Colonic mucosa (tissue), 4 donors: ENCODE data around the gene NMBR. TPM values are rescaled to one million over a fixed set of nuclear protein-coding genes. Genes with fewer than 3 reads are reported as not detected.
"Not testable (repeated sequence)": the region's sequence is repeated elsewhere in the genome, so short reads cannot be mapped to it uniquely, and the experiment has no call there.

ENCODE experiments used
- DNase-seq: peaks from one replicate; pipeline ENCODE4 v3.0.0-alpha.2; 2020
- H3K27ac ChIP-seq: fragments of 200-600 bp; one replicate; pipeline ENCODE4 v1.8.0; 2021
- H3K27me3 ChIP-seq: fragments of 200-600 bp; one replicate; pipeline ENCODE4 v1.8.0; 2021
- H3K36me3 ChIP-seq: fragments of 200-600 bp; one replicate; pipeline ENCODE4 v1.8.0; 2021
- H3K4me1 ChIP-seq: fragments of 200-600 bp; one replicate; pipeline ENCODE4 v1.8.0; 2021; ENCODE audit warnings: mild to moderate bottlenecking
- H3K4me3 ChIP-seq: fragments of 200-600 bp; one replicate; pipeline ENCODE4 v1.8.0; 2021
- H3K9ac ChIP-seq, 2 donors: one replicate each; pipeline ENCODE4 v1.7.0; 2013; ENCODE audit warnings: control low read depth in 2 of 2, low read depth in 2 of 2, low read length in 2 of 2
- H3K9me3 ChIP-seq: fragments of 200-600 bp; one replicate; pipeline ENCODE4 v1.8.0; 2021
- intact Hi-C: fragments of 100-400 bp; cut with DNase I; formaldehyde crosslinking; loops from one replicate; pipeline ENCODE4 v1.14.1; 2022
- total RNA-seq, 2 donors: library from RNA; stranded (reverse); fragmentation: NEBNext Ultra II Directional in 1 of 2; extraction: Animal tissue kit (Norgen Biotek cat#: 25700) in 1 of 2; gene quantifications; one replicate each; pipeline ENCODE4 v1.2.1, GENCODE V29; 2021
- TF ChIP-seq, protein P1 (sequence below): fragments of 200-600 bp; IDR thresholded peaks from one replicate; pipeline ENCODE4 v1.8.0; 2022; ENCODE audit warnings: antibody characterized with exemption, mild to moderate bottlenecking
- donor health status: healthy.
- donor health status: DM: no; HTN: no; CAD: no.
- donor health status: DM: no; HTN: no; CAD: no.

NMBR gene
- total RNA-seq, 2 donors from 2014 or later: not detected

DNA sequence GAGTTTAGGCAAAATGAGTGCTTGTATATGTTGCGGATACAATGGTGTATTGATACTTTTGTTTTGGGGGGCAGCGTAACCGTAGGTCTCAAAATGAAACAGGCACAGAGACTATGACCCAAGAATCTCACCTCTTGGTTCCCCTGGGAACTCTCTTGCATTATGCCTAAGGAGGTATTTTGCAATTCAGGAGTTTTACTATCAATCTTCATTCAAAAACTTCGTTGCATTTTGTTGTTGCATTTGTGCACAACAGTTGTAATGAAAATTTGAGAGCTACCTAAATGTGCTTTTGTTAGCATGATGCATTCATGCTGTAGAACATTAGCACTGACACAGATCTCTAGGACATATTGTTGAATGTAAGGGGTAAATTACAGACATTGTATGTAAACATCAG lies 18.3 kb upstream of the NMBR start:
- Histone ChIP-seq H3K27me3 (no peaks in the 10 kb centered on the region), H3K4me3 (no peak overlapping the region), H3K4me1 (no peaks in the 10 kb centered on the region), H3K27ac (no peak overlapping the region), H3K9ac (no peak overlapping the region), H3K9me3 (no peaks in the 10 kb centered on the region), H3K36me3 (peaks cover 7% of the 10 kb centered on the region)
- TF ChIP-seq, protein P1, sequence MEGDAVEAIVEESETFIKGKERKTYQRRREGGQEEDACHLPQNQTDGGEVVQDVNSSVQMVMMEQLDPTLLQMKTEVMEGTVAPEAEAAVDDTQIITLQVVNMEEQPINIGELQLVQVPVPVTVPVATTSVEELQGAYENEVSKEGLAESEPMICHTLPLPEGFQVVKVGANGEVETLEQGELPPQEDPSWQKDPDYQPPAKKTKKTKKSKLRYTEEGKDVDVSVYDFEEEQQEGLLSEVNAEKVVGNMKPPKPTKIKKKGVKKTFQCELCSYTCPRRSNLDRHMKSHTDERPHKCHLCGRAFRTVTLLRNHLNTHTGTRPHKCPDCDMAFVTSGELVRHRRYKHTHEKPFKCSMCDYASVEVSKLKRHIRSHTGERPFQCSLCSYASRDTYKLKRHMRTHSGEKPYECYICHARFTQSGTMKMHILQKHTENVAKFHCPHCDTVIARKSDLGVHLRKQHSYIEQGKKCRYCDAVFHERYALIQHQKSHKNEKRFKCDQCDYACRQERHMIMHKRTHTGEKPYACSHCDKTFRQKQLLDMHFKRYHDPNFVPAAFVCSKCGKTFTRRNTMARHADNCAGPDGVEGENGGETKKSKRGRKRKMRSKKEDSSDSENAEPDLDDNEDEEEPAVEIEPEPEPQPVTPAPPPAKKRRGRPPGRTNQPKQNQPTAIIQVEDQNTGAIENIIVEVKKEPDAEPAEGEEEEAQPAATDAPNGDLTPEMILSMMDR: no peak
- intact Hi-C loops: no loop called here
- no peak for DNase-seq

DNA sequence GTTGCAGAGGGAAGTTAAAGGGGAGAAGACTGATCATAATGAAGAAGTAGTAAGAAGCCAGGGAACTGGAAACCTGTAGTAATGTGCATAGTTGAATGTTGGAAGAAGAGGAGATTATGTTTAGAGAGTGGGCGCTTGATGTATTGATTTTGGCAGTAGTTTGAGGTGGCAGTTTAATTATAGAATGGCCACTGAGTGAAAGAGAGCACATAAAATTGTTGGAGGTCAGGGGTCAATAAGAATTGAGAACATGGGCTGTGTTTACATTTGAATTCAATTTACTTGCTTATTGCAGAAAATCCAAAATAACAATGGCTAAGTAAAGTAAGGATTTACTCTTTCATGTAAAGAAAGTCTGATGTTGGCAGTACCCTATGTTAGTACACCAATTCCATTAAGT lies 15.9 kb upstream of the NMBR start:
- intact Hi-C loops: no loop called here

DNA sequence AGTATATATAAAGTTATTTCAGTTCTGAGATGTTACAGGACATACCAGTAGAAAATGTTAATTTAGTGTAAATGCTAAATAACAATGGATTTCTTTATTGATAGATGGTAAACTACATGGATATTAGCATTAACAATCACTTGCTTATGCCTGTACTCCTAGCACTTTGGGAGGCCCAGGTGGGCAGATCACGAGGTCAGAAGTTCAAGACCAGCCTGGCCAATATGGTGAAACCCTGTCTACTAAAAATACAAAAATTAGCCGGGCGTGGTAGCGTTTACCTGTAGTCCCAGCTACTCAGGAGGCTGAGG lies 9.8 kb upstream of the NMBR start:
- not testable (repeated sequence) for H3K4me3 ChIP-seq, H3K27ac ChIP-seq, H3K9me3 ChIP-seq, H3K36me3 ChIP-seq, H3K9ac ChIP-seq, DNase-seq, H3K4me1 ChIP-seq, H3K27me3 ChIP-seq
- intact Hi-C loops: loop anchor here (5.0 kb wide), 1 partner anchor 51 kb away; no protein-coding TSS in a partner anchor

More for the DNA sequence above, 15.9 kb upstream of the NMBR start:
- Histone ChIP-seq H3K4me3 (no peak overlapping the region), H3K27me3 (no peaks in the 10 kb centered on the region), H3K36me3 (peaks cover 7% of the 10 kb centered on the region), H3K27ac (no peak overlapping the region), H3K9me3 (no peaks in the 10 kb centered on the region), H3K9ac (no peak overlapping the region), H3K4me1 (no peaks in the 10 kb centered on the region)
- DNase-seq: no peak
- TF ChIP-seq, protein P1: no peak

DNA sequence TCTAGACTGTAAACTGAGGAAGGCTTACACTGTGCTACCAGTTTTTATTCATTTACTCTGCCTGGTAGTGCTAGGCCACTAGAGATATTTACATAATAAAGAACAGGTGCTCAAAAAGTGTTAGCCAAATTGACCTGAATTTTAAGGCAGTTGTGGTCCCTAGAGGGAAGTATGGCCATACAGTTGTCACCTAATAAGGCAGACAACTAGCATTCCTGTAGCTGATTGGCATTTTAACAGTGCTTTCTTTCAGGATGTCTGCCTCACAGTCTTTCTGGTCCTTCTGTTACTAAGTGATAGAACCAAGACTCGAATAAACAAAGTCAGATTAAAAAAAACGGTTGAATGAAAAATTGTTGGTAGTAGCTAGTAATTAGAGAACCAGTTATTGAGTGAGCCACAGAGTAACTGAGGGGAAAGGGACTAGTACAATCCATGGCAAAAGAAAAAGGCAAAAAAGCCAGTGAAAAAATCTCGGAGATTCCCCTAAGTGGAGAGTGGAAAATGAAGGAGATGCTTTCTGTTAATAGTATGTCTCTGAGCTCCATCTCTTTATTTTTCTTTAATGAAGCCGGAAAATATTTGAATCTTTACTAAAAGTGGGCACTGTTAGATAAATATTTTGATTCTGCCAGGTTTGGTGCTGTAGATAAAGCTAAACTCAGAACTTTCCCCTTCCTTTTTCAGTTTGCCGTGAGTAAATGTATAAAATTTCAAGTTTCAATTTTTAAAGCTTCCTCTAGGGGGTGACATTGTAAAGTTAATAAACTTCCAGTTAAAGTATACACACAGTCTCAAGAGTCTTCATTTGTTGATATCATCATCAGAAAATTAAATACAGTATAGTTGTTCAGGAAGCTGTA lies 9.2 kb upstream of the NMBR start:
- TF ChIP-seq, protein P1: no peak
- Histone ChIP-seq H3K9me3 (no peaks in the 10 kb centered on the region), H3K27ac (no peak overlapping the region), H3K36me3 (no peaks in the 10 kb centered on the region), H3K27me3 (no peaks in the 10 kb centered on the region), H3K4me3 (no peak overlapping the region), H3K9ac (no peak overlapping the region), H3K4me1 (no peaks in the 10 kb centered on the region)
- DNase-seq: no peak
- intact Hi-C loops: loop anchor here (5.0 kb wide), 1 partner anchor 51 kb away; no protein-coding TSS in a partner anchor

DNA sequence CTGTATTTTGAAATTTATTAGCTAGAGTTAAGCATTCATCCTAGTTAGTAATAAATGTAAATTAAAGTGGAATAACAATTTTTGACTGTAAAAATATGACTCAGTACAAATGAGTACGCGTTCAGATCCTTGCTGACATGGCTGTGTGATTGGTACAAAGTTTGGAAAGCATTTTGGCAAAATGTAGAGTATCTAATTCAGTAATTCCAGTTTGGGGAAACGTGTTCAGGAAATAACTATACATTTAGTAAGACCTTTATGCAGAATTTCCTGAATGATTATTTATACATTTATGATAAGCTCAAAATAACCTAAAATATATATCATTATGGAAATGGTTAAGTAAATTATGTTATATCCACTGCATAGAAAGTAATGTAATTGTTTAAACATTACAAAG lies 8.2 kb upstream of the NMBR start:
- Histone ChIP-seq H3K9ac (no peak overlapping the region), H3K9me3 (no peaks in the 10 kb centered on the region), H3K27me3 (no peaks in the 10 kb centered on the region), H3K36me3 (no peaks in the 10 kb centered on the region), H3K27ac (no peak overlapping the region), H3K4me1 (no peaks in the 10 kb centered on the region), H3K4me3 (no peak overlapping the region)
- TF ChIP-seq, protein P1: no peak
- intact Hi-C loops: loop anchor here (5.0 kb wide), 1 partner anchor 52 kb away; no protein-coding TSS in a partner anchor
- DNase-seq: no peak

DNA sequence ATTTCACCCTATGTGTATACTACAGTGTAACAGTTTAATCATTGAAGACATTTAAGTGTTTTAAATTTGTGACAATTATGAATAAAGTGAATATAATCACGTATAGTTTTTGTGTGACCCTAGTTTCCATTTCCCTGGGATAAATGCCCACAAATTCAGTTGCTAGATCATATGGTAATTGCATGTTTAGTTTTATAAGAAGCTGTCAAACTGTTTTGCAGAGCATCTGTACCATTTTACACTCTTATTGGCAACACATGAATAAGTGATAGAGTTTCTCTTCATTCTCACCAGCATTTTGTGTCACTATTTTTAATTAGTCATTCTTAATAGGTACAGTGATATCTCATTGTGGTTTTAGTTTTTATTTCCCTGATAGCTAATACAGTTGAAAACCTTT lies 7.4 kb upstream of the NMBR start:
- no peak overlapping the region for H3K27ac ChIP-seq
- H3K4me3 ChIP-seq: no peak overlapping the region
- intact Hi-C loops: no loop called here
- no peaks in the 10 kb centered on the region for H3K27me3 ChIP-seq
- no peaks in the 10 kb centered on the region for H3K4me1 ChIP-seq
- DNase-seq: no peak
- TF ChIP-seq, protein P1: no peak
- H3K9ac ChIP-seq: no peak overlapping the region
- no peaks in the 10 kb centered on the region for H3K9me3 ChIP-seq
- no peaks in the 10 kb centered on the region for H3K36me3 ChIP-seq
